Dermis blood vessel endothelial cell (primary cell): ENCODE measurements around the gene GRAMD1A. TPM values are rescaled to one million over a fixed set of nuclear protein-coding genes. Genes with fewer than 3 reads are reported as not detected.
"Not testable (repeated sequence)": the region's sequence is repeated elsewhere in the genome, so short reads cannot be mapped to it uniquely, and the experiment has no call there.

Experiments used
- DNase-seq: peaks from one replicate; pipeline ENCODE4 v3.0.0; 2010
- total RNA-seq: library from RNA; depleted of rRNA; stranded (reverse); fragments of >200 nt; gene quantifications from 2 replicates; pipeline ENCODE4 v1.2.3, GENCODE V29; 2014

The GRAMD1A gene
- total RNA-seq, 1 donor from 2014 or later = 48.5 TPM

DNA sequence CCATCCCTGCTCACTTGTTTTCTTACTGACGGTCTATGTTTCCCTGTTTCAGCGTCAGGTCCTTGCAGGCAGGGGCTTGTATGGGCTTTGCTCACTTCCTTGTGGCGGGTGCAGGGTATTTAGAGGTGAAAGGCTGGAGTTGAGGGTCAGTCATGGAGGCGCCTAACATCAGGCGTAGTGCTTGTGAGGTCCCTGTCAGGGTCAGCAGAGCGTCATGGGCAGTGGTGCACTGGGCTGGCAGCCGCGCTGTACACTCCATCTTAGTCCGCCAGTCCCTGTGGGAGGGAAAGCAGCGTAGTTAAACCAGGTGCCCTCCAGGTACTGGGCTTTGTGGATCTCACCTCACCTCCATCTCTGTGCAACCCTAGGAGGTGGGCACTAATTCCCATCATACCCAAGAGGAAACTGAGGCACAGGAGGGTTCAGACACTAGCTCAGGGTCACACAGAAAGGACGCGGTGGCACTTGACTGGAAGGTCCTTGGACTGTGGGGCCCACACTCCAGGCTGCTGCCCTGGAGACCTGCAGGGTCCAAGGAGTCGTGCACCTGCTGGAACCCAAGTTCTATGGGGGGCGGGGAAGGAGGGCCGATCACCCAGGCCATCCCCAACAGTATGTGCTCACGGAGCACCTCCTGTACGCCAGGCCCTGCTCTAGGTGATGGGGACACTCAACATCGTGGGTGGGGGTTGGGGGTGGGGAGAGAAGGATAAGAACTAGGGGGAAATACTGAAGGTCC lies 4.6 kb downstream of the GRAMD1A start:
- DNase-seq = no peak

- DNase-seq = no peak
These were observed 5.3 kb downstream of the GRAMD1A start for GRCh38 chr19:35005256-35005977.

DNA sequence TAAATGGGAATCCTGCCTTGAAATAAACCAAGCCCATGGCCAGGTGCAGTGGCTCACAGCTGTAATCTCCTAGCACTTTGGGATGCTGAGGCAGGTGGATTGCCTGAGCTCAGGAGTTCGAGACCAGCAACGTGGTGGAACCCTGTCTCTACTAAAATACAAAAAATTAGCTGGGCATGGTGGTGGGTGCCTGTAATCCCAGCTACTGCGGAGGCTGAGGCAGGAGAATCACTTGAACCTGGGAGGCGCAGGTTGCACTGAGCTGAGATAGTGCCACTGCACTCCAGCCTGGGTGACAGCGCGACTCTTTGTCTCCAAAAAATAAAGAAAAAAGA lies 5.9 kb downstream of the GRAMD1A start:
- not testable (repeated sequence) for DNase-seq

- peak; percentile 75 for DNase-seq
These were observed 6.3 kb downstream of the GRAMD1A start for GRCh38 chr19:35006342-35006998.

DNA sequence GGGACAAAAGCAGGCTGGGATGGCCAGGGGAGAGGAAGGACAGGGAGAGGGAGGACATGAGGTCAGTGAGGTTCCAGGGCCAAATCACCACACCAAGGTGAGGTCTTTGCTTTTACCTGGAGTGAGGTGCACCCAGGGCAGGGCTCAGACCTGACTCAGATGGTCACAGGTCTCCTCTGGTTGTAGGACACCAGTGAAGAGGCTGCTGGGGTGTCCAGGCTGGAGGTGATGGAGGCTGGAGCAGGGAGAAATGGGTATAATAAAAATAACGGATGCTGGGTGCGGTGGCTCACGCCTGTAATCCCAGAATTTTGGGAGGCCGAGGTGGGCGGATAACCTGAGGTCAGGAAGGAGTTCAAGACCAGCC lies 6.9 kb downstream of the GRAMD1A start:
- no peak for DNase-seq

DNA sequence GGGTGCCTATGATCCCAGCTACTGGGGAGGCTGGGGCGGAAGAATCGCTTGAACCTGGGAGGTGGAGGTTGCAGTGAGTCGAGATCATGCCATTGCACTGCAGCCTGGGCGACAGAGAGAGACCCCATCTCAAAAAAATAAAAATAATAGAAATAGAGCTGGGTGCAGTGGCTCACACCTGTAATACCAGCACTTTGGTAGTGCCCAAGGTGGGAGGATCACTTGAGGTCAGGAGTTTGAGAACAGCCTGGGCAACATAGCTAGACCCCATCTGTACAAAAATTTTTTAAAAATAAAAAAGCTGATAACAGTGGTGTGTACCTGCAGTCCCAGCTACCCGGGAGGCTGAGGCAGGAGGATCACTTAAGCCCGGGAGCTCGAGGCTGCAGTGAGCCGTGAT lies 7.3 kb downstream of the GRAMD1A start:
- not testable (repeated sequence) for DNase-seq

- no peak for DNase-seq
These were observed 8.8 kb downstream of the GRAMD1A start for GRCh38 chr19:35008891-35009341.

- DNase-seq = no peak
These were observed 9.6 kb downstream of the GRAMD1A start for GRCh38 chr19:35009424-35010415.

- no peak for DNase-seq
These were observed 11.1 kb downstream of the GRAMD1A start for GRCh38 chr19:35011091-35011689.

DNA sequence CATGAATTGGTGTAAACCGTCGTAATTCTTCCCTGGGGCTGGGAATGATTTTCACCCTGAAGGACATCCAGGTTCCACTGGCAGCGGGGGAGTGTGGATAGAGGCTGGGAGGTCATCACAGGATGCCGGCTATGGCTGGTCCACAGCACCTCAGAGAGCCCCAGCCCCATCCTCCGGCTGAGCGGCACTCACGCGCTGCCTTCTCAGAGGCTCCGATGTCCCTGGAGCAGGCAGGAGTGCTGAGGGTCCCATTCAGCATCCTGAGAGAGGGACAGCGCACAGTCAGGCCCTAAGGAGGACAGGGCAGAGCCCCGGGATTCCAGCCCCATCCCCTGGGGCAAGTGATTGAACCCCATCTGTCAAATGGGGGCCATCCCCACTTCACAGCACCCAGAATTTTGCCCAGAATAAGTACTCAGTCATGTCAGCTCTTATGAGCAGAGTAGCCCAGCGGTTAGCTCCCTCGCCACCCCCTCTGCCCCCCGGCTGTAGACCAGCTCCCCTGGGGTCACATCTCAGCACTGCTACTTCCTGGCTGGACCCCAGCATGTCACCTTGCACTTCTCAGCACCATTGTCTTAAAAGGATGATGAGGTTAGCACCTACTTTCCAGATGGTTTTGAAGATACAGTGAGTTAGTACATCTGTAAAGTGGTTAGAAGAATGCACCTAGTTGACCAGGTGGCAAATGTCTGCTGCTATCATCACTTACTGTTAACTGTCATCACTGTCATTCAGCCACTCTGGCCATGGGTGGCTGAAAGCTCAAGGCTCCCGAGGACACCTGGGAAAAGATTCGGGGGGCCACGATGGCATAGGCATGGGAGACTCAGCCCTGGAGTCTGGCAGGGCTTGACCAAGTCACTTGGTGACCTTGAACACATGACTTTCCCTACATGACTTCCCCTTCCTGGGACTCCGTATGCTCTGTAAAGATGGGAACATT lies 11.9 kb downstream of the GRAMD1A start:
- no peak for DNase-seq

- peak; percentile 82 for DNase-seq
These were observed 13.1 kb downstream of the GRAMD1A start for GRCh38 chr19:35013041-35013819.

DNA sequence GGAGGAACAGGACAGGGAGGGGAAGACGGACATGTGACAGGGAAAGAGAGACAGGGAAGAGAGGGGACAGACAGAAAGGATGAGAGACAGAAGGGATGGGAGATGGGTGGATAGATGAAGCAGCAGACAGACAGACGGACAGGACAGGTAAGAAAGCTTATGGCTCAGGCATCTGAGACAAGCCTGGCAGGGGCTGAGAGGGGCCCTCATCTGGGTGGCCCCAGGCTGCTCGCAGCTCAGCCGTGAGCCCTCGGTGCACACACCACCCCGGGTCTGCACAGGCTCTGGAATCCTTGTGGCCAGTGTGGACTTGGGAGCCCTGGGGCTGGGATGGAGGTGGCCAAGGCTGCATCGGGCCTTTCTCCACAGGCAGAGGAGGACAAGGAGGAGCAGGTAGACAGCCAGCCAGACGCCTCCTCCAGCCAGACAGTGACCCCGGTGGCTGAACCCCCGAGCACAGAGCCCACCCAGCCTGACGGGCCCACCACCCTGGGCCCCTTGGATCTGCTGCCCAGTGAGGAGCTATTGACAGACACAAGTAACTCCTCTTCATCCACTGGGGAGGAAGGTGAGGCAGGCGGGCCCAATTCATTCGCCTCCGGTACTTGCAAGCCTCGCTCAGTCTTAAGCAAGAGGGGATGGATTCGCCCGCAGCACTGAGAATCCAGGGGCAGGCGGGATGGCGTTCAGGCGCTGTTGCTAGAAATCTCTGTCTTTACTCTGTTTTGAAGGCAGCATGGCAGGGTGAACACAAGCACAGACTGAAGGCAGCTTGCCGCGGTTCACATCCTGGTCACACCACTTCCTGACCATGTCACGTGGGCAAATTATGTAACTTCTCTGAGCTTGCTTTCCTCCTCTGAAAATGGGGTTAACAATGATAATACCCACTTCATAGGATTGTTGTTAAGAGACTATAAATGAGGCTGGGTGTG lies 14.0 kb downstream of the GRAMD1A start:
- DNase-seq = peak; percentile 46

DNA sequence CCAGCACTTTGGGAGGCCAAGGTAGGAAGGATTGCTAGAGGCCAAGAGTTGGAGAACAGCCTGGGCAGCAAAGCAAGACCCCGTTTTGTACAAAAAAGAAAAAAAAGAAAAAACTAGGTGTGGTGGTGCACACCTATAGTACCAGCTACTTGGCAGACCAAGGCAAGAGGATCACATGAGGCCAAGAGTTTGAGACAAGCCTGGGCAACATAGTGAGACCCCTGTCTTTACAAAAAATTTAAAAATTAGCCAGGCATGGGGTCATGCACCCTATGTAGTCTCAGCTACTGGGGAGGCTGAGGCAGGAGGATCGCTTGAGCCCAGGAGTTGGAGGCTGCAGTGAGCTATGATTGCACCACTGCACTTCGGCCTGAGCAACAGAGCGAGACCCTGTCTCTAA lies 14.7 kb downstream of the GRAMD1A start:
- DNase-seq = not testable (repeated sequence)

DNA sequence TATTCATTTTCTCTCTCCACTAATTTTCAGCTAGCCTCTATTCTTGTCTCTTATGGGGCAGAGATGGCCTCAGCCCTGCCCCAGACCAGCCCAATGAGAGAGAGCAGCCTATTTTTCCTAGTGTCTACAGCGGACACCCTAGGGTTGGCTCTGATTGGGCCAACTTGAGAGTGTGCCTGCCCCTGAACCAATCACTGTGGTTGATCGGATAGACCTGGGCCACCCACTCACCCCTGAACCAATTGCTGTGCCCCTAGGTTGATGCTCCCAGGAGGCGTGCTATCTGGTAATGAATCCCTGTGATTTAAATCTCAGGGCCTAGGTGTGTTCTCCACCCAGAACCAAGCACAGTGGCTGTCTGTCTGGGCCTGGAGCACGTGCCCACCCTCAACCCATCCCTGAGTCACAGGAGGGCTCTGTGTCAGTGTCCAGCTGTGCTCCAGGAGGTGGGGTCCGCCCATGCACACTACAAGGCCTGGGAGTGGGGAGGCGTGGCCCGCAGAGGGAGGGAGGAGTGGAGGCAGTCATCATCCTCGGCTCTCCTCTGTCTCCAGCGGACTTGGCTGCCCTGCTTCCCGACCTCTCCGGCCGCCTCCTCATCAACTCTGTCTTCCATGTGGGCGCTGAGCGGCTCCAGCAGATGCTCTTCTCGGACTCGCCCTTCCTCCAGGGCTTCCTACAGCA lies 15.3 kb downstream of the GRAMD1A start:
- no peak for DNase-seq

- no peak for DNase-seq
These were observed 15.8 kb downstream of the GRAMD1A start for GRCh38 chr19:35015954-35016351.

DNA sequence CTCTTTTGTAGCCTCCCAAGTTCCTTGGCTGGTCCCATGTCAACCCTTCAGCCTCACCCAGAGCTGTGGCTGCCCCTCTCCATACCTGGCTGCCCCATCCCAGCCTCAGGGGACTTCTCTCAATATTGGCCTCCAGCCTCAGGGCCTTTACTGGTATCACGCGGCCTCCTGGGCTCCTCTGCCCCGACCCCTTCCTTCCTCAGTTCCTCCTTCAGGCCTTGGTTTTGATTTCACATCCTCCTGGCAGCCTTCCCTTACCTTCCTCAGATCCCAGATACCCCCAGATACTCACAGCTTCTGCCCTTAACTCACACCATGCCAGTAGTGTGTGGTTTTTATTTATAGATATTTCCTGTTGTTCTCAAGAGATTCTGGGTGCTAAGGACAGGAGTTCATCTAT lies 17.4 kb downstream of the GRAMD1A start:
- DNase-seq = no peak

GRCh38 chr19:35018379-35018778 lies 18.3 kb downstream of the GRAMD1A start:
- no peak for DNase-seq

DNA sequence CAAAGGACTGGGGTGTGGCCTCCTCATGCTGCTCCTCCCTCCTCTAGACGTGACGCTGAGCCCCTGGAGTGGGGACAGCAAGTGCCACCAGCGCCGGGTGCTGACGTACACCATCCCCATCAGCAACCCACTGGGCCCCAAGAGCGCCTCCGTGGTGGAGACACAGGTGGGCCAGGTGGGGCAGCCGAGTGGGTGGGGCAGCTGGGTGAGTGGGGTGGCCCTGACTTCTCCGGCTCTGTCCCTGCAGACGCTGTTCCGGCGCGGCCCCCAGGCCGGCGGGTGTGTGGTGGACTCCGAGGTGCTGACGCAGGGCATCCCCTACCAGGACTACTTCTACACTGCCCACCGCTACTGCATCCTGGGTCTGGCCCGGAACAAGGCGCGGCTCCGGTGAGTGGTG lies 19.0 kb downstream of the GRAMD1A start:
- DNase-seq = no peak
